Glomerular endothelial cell (primary cell): ENCODE results near the gene DEFB108B. TPM values are rescaled to one million over a fixed set of nuclear protein-coding genes. Genes with fewer than 3 reads are reported as not detected.
"Not testable (repeated sequence)": the region's sequence is repeated elsewhere in the genome, so short reads cannot be mapped to it uniquely, and the experiment has no call there.

Experiments
- DNase-seq: peaks from one replicate; pipeline ENCODE4 v3.0.0-alpha.2; 2011; ENCODE audit warnings: low read depth, low spot score; ENCODE audit errors: extremely low read depth
- total RNA-seq: library from RNA; depleted of rRNA; stranded (reverse); fragments of >200 nt; gene quantifications from 2 replicates; pipeline ENCODE4 v1.2.3, GENCODE V29; 2015

Gene DEFB108B, protein sequence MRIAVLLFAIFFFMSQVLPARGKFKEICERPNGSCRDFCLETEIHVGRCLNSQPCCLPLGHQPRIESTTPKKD
- total RNA-seq = not detected in 2 replicates

DNA sequence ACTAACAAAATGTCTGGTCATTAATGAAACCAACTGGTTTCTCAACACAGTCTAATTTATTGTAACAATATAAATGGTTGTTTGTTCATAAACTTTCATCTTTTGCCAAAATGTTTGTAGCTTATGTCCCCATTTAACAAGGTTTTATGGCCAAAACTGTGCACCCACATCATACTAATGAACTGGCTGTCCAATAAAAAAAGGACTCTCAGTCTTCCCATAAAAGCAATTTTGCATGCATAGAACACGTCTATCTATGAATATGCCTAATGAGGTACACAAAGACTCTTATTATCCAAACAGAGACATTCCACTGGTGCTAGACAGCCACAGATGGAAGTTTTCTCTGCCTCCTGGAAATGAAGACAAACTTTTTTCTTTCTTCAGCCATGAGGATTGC lies at the start of gene DEFB108B:
TSS of gene DEFB108B (plus strand) at position 390 of the 400 bp plus-strand sequence. CDS start at position 390, 0 bp downstream.
- DNase-seq = not testable (repeated sequence)

DNA sequence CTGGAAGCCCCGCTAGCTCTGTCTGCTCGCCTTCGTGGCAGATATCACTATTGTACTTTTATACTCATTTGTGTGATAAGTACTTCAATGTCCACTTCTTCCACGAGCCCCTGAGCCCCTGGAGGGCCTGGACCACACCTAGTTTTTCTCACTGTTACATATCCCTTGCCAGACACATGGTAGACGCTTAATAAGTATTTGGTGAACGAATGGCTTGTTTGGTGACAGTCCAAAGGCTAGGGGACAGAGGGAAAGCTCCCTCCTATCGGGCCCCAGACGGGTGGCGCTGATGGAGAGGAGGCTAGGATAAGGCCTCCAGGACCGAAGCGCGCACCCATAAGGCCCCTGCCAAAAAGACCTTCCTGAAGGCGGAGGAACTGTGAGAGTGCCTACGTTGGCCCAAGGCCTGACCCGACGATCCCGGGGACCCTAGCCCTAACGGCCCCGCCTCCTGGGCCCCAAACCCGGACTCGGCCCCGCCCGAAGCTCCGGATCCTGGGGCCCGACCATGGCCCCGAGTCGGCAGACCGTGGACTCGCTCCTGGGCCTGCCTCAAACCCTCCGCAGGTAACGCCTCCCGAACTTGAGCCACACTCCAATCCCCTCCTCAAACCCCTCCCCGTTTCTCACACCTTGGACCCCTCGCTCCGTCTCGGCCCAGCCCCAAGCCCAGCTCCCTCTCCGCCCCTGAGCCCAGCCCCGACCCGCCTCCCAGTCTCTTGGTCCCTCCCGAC lies 46.7 kb upstream of the DEFB108B start:
- not testable (repeated sequence) for DNase-seq

DNA sequence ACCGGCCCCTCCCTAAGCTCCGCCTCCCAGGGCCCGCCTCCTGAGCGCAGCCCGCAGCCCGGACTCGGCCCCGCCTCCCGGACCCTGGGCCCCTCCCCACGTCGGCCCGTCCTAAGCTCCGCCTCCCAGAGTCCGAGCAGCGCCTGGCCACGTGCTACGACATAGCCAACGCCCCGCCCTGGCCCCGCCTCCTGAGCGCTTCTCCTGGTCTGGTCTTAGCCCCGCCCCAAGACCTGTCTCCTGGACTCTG lies 46.2 kb upstream of the DEFB108B start:
- not testable (repeated sequence) for DNase-seq

DNA sequence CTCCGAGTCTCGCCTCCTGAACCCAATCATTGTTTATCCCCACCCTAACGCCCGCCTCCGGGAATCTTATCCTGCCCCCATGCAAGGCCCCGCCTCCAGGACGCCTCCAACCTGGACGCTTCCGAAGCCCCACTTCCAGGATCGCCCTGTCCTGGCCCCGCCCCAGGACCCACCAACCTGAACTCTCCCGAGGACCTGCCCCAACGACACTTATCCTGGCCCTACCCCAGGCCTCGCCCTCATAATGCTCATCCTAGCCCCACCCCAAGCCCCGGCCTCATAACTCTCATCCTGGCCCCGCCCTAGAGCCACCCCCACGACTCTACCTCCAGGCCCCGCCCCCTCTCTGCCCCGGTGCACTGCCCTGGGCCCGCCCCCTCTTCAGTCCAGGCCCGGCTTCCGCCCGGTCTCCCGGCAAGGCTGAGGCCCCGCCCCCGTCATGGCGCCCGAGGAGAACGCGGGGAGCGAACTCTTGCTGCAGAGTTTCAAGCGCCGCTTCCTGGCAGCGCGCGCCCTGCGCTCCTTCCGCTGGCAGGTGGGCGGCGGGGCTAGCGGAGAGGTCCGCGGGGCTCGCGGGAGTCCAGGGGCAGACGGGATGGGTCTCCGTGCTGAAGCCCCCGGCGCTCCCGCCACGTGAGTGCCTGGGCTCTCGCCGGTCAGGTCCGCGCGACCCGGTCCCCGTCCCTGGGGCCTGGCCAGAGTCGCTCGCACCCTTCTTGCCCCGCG lies 45.7 kb upstream of the DEFB108B start:
- DNase-seq = peak; percentile 90

DNA sequence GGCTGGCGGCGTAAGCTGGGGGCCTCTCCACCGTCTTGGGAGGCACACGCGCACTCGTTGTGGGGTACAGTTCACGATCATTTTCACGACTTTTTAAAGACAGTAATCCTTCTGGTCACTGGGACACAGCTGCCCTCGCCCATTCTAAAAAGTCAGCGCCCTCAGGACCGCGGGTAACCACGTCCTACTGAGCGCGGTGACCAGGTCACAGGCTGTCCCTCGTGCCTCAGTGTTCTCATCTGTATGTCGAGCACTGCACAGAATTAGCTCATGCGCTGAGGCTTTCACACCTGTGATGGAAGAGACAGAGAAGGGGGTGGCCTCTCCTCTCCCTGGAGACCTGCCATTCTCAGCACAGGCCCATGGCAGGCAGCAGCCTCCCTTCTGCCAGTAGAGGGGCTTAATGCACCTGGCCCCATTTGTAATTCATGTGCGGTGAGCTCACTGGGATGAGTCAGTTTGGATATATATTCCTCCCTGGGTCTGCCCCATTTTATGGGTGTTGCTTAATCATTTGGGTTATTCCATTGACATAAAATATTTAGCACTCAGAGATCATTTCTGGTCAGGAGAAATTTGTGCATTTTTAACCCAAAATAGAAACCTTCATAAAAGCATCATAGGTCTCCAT lies 45.1 kb upstream of the DEFB108B start:
- not testable (repeated sequence) for DNase-seq

DNA sequence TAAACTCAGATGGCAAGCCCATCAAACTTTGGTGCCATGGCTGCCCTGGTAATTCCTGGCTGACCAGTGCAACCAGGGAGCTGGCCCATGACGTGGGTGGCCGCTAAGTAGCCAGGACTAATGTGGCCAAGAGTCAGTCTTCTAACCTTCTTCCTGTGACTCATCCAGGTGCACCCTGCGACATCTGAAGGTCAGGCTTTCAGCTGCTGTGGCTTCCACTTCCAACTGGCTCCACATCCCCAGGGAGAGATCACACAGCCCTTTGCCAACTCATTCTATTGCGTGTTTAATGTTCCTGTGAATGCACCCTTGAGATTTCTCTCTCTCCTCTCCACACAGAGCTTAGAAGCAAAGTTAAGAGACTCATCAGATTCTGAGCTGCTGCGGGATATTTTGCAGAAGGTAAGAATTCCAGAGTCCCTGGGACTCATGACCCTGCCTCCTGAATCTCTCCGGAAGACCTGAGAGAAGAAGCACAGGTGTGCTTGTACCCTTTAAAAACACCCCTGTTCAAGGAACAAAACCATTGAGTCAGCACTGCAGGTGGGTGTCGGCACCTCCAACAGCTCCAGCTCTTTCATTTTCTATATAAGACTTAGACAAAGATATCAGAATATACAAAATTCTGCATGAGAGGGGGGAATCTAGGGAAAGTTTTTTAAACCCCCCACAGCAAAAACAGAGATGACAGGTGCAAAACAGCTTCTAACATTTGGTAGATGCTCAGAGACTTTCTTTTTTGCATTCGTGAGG lies 43.4 kb upstream of the DEFB108B start:
- DNase-seq = not testable (repeated sequence)

DNA sequence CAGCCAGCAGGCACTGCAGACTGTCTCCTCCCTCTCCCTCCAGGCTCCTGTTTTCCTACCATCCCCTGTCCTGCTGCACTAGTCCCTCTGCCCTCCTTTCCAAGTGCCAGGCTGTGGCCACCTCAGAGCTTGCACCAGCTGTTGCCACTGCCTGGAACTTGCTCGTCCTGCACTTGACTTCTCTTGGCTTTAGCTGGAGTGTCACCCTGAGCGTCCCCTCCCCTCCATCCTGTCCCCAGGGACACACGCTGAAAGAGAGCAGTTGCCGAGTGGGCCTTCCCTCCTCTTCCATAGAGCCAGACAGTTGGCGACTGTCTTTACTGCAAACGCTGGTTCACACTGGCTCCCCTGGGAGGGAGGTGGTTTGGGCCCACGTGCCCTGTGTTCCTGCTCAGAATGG lies 41.9 kb upstream of the DEFB108B start:
- not testable (repeated sequence) for DNase-seq

DNA sequence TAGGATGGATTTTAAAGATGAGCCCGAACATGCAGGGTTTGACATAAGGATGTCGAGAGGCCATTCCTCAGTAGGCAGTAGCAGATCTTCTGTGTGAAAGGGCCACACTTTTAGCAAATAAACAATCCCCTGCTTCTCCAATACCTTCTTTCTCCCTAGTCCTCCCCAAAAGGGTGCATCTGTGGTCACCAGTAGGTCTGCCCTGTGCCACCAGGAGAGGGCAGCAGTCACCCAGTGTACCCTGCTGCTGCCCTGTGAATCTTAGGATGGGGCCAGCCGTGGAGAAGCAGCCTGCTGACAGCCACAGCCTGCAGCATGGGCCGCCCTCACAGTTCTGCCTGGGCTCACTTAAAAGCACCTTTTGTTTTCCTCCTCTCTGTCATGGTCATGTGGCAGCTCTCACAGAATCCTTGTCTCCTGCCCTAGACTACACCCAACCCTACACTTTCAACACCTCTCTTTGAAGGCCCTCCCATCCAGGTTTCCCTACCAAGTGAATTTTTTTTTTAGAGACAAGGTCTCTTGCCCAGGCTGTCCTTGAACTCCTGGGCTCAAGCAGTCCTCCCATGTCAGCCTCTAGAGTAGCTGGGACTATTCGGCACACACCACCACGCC lies 40.3 kb upstream of the DEFB108B start:
- not testable (repeated sequence) for DNase-seq

DNA sequence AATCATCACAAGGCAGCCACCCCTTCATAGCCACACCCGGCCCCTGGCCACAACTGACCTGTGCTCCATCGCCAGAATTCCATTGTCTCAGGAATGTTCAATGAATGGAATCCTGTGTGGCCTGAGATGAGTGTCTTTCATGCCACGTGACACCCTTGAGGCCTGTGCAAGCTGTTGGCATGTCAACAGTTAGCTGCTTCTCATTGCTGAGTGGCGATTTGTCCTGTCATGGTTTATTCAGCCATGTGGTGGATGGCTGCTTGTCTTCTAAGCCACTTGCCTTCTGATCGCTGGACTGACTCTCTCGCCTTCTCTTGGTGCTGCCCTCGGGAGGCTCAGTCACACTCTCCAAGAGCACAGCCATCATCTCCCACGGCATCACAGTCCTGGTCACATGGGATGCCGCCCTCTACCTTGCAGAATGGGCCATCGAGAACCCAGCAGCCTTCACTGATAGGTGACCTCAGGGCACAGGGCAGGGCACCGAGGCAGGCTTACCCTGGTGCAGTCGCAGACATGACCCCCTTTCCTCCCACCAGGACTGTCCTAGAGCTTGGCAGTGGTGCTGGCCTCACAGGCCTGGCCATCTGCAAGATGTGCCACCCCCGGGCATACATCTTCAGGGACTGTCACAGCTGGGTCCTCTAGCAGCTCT lies 38.5 kb upstream of the DEFB108B start:
- not testable (repeated sequence) for DNase-seq

DNA sequence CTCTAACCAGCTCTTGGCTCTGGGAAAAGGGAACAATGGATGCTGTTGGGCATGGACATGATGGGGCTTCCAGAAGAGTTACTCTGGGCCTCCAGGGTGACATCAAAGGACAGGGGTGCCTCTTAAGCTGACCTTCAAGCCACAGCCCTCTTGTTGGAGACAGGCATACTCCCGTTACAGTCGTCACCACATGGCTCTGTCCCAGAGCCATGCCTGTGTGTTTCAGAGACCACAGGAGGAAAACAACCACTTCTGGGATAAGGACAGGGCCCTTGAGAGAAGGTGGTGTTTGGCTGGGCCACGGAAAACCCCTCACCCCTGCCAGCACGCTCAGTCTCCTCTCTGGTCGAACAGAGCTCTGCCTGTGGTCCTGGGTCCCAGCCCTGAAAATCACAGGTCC lies 37.8 kb upstream of the DEFB108B start:
- DNase-seq = not testable (repeated sequence)

DNA sequence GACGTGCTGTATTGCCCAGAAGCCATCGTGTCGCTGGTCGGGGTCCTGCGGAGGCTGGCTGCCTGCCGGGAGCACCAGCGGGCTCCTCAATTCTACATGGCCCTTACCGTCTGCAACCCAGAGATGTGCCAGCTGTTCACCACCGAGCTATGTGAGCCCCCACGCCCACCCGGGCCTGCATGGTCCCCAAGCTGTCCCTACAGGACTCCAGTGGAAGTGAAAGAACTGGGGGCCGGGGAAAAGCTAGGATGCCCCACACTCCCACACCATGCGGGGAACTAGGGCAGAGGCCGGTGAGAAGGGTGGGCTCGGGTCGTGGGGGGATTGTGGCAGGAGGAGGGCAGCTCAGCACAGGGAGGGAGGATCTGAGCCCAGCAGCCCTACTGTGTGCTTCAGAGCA lies 37.0 kb upstream of the DEFB108B start:
- DNase-seq = not testable (repeated sequence)

DNA sequence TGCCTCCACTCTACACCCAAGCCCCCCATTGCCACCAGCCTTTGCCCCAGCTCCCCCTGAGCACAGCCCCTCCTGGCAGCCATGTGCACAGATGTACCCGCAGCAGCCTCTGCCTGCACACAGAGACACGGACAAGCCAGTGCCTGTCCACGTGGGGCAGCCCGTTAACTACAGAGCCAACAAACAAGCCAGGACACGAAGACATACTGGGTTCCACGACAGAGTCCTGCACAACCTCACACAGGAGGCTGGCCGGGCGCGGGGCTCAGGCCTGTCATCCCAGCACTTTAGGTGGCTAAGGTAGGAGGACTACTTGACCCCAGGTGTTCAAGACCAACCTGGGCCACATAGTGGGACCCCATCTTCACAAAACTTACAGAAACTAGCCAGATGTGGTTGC lies 36.2 kb upstream of the DEFB108B start:
- DNase-seq = not testable (repeated sequence)

DNA sequence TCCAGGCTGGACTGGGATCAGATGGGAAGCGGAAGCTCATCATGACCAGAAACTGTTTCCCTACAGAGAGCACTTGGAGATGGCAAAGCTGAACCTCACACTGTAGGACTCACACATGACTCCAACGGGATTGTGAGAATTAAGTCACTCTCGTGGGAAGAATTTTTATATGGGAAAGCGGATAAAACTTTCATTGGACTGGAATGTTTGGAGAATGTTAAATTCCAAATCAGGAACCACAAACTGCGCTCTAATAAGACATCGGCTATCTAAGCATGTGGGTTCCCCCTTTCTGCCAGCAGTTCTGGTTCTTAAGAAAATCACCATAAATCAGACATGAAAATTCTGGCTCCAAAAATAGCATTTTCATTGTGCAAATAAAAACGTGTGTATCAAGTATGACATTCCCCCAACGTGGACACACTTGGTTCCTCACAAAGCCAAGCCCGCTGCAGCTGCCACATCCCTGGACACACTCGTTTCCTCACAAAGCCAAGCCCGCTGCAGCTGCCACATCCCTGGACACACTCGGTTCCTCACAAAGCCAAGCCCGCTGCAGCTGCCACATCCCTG lies 33.4 kb upstream of the DEFB108B start:
- DNase-seq = not testable (repeated sequence)

DNA sequence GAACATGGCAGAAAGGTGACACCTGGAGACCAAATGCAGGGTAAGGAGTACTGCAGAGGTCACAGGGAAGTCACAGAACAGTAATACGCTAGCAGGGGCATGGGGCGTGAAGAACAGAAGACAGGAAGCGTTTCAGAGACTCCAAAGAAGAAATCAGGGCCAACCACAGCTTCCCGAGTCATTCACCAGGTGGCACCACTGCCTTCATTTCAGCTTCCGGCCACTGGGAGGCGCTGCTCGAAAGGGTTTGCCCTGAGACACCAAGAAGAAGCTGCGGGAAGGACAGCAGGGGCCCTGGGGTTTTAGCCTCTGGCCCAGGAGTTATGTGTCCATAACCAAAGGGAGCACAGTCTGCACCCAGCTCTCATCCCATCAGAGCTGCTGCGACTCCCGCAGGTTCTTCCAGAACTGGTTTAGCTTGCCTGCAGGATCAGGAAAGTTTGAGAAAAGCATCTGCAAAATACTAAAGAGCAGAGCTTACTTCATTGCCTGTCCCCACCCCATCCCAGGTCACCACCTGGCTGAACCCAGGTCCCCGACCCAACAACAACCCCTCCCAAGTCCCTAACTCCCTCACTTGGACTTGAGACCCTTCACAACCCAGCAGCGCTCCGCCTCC lies 32.6 kb upstream of the DEFB108B start:
- DNase-seq = peak; percentile 45

DNA sequence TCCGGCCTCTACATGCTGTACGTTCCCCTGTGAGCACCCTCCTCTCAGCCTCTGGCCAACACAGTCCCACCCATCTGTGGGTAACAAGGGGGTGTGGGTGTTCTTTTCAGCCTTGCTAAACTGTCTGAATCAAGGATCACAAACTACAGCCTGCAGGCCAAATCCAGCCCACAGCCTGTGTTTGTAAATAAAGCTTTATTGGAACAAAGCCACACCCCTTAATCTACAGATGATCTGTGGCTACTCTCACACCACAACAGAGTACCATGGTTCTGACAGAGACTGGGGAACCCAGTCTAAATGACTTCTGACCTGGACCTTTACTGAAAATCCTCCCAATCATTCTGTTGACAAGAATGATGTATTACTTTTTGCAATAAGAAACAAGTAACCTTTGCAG lies 32.0 kb upstream of the DEFB108B start:
- DNase-seq = not testable (repeated sequence)

DNA sequence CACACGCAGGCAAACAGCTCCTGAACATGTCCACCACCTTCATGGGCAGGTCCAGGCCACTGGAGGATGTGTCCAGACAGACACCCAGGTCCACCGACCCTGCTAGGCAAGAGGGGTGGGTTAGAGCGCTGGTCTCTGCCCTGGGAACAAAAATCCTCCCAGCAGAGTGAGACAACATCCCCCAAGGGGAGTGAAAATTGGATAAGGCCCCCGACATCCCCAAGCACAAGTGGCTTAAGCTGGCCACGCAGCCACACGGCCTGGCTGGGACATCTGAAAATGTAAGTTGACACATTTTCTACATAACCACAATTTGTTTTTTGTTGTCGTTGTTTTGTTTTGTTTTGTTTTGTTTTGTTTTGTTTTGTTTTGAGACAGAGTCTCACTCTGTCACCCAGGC lies 30.1 kb upstream of the DEFB108B start:
- DNase-seq = not testable (repeated sequence)

DNA sequence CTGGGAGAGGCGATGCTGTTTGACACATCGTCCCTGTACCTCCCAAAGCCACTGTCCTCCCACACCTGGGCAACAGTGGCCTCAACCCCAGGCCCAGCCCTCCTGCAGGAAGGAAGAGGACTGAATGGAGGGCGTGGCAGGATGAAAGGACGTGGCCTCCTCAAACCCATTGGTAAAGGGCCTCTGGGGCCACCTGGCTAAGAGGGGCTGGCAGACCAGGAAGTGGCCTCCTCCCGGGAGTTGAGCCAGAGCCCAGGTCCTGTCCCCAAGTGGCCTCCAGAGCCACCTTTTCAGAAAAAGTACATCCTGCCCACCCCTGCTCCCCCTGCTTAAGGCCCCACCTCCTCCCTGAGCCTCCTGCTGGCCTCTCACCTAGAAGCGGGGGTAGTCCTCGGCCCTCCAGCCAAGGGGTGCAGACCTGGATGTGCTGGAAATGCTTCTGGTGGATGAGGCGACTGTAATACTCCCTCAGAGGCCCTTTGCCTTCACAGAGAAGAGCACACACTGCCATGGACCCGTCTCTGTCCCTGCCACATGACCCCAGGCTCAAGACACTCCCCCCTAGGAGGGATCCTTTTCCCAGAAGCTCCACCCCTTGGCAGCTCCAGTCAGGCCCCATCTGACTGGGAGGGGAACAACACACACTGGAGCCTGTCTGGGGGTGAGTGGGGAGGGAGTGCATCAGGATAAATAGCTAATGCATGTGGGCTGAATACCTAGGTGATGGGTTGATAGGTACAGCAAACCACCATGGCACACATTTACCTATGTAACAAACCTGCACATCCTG lies 28.6 kb upstream of the DEFB108B start:
- DNase-seq = not testable (repeated sequence)

DNA sequence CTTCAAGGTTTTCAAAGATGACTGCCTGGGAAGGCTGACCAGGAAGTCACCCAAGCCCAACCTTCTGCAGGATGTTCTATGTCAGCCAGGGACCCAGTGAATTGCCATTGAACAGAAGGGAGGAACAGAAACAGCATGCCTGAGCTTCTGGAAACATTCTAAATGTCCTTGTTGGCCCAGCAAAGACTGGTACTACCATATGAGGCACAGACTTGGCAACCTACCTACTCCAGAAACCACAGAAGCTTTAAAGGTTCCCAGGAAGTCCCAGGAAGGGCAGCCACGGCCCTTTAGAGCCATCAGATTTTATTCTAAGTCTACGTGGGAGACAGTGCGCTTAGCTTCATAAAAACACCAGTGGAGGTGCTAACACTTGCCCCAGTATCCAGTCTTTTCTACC lies 20.5 kb upstream of the DEFB108B start:
- not testable (repeated sequence) for DNase-seq
